ENCODE measurements around the gene SNX20.

SNX20 gene

DNA sequence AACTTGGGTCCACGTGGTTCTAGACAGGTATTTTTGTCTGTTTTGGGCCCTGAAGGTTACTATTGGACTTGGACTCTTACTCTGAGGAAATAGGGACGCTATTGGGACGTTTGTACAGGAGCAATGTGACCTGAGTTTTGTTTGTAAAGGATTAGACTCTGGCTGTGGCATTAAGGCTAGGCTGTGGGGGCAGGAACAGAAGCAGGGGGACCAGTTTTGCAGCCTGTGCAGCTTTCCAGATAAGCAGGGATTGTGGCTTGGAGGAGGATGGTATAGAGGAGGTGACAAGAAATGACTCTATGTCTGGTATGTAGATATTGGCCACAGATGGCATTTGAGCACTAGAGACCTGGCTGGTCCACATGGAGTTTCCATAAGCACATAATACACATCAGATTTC is 25.1 kb upstream of the SNX20 start:
- no peak for DNase-seq (ENCODE audit: low read depth, low spot score)
- peak overlapping the region; percentile 40 for H3K27ac ChIP-seq

DNA sequence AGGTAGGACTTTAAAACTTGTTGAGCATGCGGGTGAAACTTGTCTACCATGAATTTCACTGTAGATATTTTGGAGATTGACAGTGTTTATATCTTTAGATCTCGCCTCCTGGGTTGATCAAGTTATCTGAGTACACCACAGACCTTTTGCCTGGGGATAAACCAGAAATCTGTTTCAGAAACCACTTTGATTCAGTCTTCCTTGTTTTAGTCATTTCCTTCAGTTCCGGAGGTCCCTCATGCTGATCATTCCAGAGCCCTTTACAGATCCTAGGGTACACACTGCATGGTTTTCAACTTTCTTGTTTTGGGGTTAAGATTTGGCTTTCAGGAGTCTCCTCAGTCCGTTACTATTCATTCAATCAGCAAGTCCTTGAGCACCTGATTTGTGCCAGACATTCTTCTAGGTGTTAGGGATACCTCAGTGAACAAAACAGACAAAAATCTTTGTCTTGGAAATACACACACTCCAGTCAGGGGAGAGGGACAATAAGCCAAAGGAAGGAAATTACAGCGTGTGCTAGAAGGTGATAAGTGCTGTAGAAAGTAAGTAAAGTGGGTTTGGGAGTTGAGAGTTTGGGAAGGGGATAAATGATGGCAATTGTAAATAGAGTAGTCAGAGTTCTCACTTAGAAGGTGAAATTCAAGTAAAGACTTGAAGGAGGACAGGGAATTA is 24.5 kb upstream of the SNX20 start:
- peak overlapping the region; percentile 40 for H3K27ac ChIP-seq
- no peak for DNase-seq (ENCODE audit: low read depth, low spot score)

DNA sequence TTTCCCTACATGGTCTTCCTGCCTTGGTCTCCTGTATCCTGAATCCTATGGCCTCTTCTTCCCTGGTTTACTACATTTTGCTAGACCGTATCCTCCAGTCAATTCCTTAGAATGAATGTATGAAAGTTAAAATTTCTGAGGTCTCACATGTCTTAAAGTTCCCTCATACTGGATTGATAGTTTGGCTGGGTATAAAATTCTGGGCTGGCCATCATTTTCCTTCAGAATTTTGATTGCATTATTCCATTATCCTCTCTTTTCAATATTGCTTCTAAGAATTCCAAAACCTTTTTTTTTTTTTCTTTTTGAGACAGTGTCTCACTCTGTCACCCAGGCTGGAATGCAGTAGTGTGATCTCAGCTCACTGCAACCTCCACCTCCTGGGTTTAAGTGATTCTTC is 23.1 kb upstream of the SNX20 start:
- H3K27ac ChIP-seq: no peak overlapping the region
- no peak for DNase-seq (ENCODE audit: low read depth, low spot score)

GRCh38 chr16:50702725-50703124 is 21.6 kb upstream of the SNX20 start:
- peak overlapping the region; percentile 35 for H3K27ac ChIP-seq
- no peak for DNase-seq (ENCODE audit: low read depth, low spot score)

GRCh38 chr16:50699326-50700159 is 18.4 kb upstream of the SNX20 start:
- DNase-seq (ENCODE audit: low read depth, low spot score): peak; percentile 97
- H3K27ac ChIP-seq: peak overlapping the region; percentile 83

DNA sequence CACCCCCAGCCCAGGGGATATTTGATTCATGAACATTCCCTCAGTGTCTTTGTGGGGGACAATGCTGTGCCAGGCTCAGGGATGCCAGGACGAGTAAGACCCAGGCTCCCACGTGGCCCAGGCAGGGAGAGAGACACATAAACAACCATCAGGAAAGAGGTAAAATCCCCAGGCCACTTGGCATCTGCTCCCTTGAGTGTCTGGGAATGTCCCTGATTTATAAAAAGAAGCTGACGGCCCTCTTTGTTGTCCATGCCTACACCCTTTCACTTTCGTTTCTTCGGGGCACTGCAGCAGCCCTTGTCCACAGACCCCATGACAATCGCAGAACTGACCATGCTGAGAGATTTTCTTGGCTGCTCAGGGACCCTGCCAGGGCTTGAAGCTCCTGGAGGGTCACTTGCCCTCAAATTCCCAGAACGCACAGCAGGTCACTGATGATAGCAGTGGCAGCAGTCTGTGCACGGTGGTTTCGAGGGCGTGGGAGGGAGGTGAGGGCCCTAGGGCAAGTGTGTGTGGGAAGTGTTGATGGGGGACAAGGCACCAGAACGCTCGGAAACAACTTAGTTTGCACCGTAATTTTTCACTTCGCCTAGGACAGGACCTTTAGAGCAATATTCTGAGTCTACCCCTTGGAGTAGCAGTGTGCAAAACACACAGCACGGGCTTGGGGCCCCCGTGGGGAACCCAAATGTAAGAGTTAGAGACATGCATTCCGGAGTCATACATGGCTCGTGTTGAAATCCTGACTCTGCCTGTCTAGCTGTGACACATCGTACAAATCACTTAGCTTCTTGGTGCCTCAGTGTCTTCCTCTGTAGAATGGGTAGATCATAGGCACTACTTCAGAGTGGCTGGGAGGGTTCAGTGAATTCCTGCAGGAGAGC is 17.0 kb upstream of the SNX20 start:
- DNase-seq (ENCODE audit: low read depth, low spot score): no peak
- H3K27ac ChIP-seq: peak overlapping the region; percentile 59

- peak overlapping the region; percentile 59 for H3K27ac ChIP-seq
- no peak for DNase-seq (ENCODE audit: low read depth, low spot score)
These were observed 16.3 kb upstream of the SNX20 start for GRCh38 chr16:50697421-50697715.

DNA sequence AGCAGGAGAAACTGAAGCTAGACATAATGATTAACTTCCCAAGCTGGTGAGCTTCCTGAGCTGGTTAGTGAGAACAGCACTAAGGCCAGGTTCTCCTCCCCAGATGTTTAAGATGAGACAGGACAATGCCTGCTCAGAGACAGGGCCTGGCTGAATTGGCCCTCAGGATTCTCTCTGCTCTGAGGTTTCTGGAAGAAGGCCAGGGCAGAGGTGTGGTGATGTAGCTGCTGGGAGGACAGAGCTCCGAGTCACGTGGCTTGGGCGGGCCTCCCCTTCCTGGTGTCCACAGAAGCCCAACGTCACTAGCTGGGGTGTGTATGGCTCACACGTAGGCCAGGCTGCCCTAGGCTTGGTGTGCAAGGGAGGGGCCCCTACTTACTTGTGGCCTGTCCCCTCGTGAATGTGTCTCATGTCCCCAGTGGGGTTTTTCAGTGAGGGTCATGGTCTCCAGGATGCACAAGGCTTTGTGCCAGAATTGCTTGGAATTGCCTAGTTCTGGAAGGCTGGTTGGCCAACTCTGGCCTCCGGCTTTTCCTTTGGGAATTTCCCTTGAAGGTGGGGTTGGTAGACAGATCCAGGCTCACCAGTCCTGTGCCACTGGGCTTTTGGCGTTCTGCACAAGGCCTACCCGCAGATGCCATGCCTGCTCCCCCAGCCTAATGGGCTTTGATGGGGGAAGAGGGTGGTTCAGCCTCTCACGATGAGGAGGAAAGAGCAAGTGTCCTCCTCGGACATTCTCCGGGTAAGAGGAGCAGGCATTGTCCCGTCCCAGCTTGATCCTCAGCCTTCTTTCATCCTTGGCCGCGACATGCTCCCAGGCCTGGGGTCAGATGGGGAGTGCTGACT is 15.7 kb upstream of the SNX20 start:
- peak overlapping the region; percentile 59 for H3K27ac ChIP-seq
- peak; percentile 92 for DNase-seq (ENCODE audit: low read depth, low spot score)

GRCh38 chr16:50696126-50696525 is 15.0 kb upstream of the SNX20 start:
- DNase-seq (ENCODE audit: low read depth, low spot score): no peak
- peak overlapping the region; percentile 59 for H3K27ac ChIP-seq

DNA sequence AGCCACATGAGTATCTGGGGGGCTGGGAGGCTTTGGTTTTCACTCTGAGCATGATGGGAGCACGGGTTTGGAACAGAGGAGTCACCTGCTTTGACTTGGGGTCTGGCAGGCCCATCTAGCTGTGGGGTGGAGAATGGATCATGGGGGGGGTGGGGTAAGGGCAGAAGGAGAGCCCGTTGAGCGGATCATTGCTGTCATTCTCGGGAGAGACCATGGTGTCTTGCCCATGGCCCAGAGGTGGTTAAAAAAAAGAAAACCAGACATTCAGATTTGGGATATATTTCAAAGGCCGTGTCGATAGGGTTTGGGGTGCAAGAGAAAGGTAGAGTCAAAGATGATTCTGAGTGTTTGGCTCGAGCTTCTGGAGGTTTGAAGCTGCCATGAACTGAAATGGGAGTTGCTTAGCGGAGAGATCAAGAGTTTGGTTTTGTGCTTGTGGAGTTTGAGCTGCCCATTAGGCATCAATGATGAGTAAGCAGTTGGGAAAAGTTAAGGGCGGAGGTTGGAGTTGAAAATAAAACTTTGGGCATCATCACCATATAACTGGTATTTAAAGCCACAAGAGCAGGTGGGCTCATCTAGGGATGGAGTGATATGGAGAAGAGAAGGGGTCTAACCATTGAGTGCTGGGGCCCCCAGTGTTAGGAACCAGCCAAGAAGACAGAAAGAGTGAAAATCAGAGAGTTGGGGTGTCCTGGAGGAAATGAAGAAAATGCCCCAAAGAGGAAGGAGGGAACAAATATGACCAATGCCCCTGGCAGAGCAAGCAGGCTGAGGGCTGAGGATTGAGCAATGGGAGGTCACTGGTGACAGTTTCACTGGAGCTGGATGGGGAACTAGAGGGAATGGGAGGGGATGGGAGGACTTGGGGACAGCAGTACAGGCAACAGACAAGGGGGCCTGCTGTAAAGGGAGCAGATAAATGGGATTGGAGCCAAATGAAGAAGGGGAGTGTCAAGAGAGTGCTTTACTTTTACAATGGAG is 14.2 kb upstream of the SNX20 start:
- no peak for DNase-seq (ENCODE audit: low read depth, low spot score)
- peak overlapping the region; percentile 59 for H3K27ac ChIP-seq

- no peak for DNase-seq (ENCODE audit: low read depth, low spot score)
- H3K27ac ChIP-seq: no peak overlapping the region
These were observed 13.1 kb upstream of the SNX20 start for GRCh38 chr16:50694206-50694605.

GRCh38 chr16:50692999-50693781 is 12.1 kb upstream of the SNX20 start, which contains the start of gene NOD2:
Gene NOD2, plus strand, starts transcription at chr16:50693606. Its CDS starts 5,890 bp downstream, at chr16:50699496.
- DNase-seq (ENCODE audit: low read depth, low spot score): no peak
- no peak within 1 kb of the TSS for H3K27ac ChIP-seq

- no peak overlapping the region for H3K27ac ChIP-seq
- no peak for DNase-seq (ENCODE audit: low read depth, low spot score)
These were observed 11.5 kb upstream of the SNX20 start for GRCh38 chr16:50692644-50692998.

DNA sequence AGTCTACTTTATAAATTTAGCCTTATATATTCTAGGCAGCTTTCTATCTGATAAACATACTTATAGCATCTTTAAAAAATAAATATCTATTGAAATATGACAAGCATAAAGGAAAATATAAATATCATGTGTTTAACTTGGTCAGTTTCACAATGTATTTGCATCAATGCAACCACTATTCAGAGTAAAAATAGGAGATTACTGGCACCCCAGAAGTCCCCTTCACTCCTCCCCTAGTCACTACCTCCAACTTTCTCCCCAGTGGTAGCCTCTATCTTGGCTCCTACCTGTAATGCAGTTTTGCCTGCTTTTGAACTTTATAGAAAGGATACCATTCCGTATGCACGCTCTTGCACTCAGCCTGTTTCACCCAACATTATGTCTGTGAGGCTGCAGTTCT is 9.1 kb upstream of the SNX20 start:
- no peak for DNase-seq (ENCODE audit: low read depth, low spot score)
- H3K27ac ChIP-seq: no peak overlapping the region

DNA sequence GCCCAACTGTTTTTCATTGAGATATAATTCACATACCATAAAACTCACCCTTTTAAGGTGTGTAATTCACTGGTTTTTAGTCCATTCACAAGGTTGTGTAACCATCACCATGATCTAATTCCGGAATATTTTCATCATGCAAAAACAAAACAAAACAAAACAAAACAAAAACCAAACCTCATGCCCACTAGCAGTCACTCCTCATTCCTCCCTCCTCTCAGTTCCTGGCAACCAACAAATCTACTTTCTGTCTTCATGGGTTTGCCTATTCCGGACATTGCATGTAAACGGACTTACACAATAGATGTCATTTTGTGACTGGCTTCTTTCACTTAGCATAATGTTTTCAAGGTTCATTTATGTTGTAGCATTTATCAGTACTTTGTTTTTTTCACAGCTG is 7.8 kb upstream of the SNX20 start:
- no peak overlapping the region for H3K27ac ChIP-seq
- DNase-seq (ENCODE audit: low read depth, low spot score): no peak

DNA sequence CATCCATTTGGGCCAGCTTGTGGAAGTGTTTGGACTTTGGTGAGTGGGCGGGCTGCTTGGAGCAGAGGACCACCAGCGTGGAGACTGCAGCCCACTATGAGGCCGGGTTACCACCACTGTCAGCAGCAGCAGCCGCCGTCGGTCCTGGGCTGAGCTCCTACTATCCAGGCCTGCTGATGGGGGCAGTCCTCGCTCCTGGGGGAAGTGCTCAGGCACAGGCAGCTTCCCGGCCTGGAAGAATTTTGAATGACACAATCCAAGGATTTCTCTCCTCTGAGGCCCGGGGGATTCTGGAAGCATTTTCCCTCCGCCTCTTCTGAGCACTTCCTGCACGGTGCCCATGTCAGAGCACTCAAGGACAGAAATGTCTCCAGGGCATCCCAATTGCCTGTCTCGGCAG is 7.0 kb upstream of the SNX20 start:
- no peak for DNase-seq (ENCODE audit: low read depth, low spot score)
- H3K27ac ChIP-seq: no peak overlapping the region

DNA sequence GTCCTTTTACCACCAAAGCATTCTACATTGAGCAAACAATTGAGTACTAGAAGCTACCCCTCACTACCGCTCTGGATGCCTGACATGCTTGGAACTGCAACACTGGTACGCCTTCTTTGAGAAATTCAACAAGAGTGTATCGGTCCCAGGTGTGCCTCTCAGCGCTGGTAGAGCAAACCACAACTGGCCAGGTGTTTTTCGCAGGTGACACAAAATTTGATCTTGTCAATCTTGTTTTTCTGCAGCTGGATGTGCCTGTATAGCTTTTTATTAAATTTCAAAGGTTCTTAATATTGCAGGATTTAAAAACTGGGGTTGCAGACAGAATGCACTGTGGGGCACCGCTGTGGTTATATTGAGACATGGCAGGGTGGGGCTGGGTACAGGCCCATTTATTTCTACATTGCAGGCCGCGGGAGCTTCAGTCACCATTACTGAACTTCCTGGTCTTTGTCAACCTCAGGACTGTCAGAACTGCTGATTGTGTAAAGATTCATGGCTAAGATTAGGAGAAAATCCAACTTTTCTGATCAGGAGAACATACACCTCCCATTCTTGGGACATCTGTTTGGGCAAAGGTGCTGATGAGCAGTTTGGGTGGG is 4.5 kb upstream of the SNX20 start:
- DNase-seq (ENCODE audit: low read depth, low spot score): no peak
- no peak overlapping the region for H3K27ac ChIP-seq

Measured in epithelial cell of prostate (primary cell).